T-helper 2 cell treated with Interferon-gamma antibody and Interleukin-4, amounts not matched to agents 100 ng/mL and 5 ng/mL, for 36 hours (primary cell): Measurements from ENCODE around the gene ANO1. TPM values are rescaled to one million over a fixed set of nuclear protein-coding genes. Genes with fewer than 3 reads are reported as not detected.
"Not testable (repeated sequence)": the region's sequence is repeated elsewhere in the genome, so short reads cannot be mapped to it uniquely, and the experiment has no call there.

Experiments used
- intact Hi-C: fragments of 100-400 bp; cut with micrococcal nuclease; formaldehyde crosslinking; loops from one replicate; pipeline ENCODE4 v1.15.1; 2023
- total RNA-seq: library from RNA; stranded (reverse); gene quantifications from 2 replicates; pipeline ENCODE4 v1.2.3, GENCODE V29; 2022

ANO1 gene
- not detected in 2 replicates for total RNA-seq

DNA sequence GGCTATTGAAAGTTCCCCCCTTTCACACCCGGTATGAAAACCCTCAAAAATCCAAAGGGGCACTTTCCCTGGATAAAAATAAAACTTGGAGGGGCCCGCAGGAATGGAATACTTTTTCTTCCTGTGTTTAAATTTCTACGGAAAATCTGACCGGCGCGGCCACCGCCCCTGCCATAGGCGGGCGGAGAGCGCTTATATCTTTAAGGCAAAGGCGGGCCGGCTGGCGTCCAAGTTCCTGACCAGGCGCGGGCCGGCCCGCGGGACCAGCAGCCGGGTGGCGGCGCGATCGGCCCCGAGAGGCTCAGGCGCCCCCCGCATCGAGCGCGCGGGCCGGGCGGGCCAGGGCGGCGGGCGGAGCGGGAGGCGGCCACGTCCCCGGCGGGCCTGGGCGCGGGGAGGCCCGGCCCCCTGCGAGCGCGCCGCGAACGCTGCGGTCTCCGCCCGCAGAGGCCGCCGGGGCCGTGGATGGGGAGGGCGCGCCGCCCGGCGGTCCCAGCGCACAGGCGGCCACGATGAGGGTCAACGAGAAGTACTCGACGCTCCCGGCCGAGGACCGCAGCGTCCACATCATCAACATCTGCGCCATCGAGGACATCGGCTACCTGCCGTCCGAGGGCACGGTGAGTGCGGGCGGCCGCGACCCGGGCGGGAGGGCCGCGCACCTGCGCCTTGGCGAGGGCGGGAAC lies at the start of gene ANO1:
TSS of gene ANO1 (plus strand) at position 223 of the 686 bp plus-strand sequence. CDS start at position 513, 290 bp downstream.
- intact Hi-C loops, result no loop called here

DNA sequence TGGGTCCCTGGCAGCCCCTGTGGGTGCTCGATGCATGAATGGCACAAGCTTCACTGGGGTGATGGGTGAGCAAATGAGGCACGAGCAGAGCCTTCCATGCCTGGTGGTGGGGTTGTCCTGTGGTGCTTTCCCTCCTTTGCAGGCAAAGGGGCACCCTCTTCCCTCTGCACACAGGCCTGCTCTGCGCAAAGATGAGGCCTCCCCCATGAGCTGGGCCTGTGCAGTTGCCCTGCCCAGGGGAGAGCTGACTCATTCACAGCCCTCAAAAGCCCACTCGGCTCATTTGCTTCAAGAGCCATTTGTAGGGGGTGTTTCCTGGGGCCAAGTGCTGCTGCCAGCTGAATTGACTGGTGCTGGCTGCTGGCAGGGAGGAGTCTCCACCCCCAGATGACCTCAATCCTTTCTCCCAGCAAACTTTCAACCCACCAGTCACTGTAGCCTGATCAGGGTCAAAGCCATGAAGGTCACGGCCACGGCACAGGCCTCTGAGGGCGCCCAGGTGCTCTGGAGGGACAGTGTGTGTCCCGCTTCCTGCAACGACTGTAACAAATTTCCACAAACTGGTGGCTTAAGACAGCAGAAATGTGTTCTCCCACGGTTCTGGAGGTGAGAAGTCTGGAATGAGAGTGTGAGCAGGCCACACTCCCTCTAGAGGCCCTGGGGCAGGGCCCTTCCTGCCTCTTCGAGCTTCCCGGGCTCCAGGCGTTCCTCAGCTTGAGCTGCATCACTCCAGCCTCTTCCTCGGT lies 48.8 kb upstream of the ANO1 start:
- intact Hi-C loops, result no loop called here

DNA sequence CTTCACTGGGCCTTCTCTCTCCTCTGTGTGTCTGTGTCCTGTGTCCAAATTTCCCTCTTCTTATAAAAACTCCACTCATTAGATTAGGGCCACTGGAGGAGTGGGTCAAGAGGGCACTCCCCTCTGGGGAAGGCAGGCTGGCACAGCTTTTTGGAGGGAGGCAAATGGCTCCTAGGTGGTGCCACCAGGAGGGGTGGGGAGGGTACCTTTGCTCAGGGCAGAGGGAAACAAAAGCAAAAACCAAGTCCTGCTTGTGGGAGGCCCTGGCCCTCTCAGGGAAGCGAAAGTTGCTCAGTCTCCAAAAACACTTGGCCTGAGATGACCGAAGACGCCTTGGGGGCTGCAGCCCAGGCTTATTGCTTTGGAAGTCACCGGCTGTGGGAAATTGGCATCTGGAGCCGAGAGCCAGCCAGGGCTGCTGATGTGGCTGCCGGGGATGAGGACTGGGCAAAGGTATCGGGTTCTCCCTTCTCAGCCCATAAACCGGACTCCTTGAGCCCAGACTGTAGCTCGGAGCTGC lies 48.2 kb upstream of the ANO1 start:
- intact Hi-C loops, result no loop called here

DNA sequence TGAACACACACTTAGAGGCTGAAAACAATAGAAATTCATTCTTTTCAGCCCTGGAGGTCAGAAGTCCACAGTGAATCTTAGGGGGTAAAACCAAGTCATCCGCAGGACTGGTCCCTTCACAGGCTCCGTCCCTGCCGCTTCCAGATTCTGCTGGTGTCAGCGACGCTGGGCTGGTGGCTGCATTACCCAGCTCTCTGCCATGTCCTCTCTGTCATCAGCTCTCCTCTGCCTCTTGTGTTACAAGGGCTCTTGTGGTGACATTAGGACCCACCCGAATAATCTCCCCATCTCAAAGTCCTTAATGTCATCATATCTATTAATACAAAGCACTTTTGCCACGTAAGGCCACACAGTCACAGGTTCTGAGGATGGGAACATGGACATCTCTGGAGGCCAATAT lies 47.7 kb upstream of the ANO1 start:
- intact Hi-C loops, result no loop called here

DNA sequence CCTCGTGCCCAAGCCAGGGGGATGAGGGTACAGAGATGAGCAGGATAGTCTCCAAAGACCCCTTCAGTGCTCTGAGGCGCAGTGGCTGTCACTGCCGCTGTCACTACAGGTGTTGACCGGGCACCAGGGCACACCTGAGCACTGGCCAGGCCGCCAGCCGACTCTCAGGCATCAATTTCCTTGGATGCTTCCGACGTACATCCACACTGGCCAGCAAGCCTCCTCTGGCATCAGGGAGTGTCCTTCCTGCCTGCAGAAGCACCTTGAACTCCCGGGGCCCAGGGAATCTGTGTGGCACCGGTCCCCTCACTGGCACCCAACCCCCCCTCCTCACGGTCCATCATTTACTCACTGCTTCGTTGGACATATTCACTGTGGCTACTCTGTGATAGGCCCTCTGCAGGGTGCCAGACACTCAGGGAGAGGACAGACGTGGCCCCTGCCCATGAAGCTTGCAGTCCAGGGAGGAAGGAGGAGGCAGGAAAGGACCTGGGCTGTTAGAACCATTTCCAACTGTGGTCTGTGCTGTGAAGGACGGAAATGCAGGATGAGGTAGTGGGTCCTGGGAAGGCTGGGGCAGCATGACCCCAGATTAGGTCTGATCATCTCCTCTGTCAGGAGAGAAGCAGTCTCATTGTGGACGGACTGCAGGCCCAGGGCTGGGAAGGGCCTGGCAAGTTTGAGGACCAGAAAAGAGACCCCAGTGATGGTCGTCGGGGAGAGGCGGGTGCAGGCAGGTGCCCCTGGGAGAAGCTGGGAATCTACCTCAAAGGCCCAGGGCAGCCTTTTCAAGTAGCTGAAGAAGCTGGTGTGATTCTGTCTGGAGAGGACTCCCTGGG lies 46.3 kb upstream of the ANO1 start:
- intact Hi-C loops, result no loop called here

DNA sequence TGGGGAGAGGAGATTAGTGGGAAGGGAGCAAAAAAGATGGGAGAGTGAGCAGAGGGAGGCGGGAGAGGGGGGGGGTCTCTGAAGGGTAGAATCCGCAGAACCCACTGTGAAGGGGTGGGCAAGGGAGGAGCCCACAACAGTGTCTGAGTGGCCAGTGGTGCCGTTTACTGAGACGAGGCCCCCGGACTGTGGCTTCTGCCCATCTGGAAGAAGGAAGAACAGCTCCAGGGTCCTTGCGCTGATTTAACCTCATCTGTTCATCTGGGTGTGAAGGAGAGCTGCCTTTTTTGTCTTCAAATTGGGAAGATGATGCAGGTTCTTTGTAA lies 45.7 kb upstream of the ANO1 start:
- intact Hi-C loops, result no loop called here

DNA sequence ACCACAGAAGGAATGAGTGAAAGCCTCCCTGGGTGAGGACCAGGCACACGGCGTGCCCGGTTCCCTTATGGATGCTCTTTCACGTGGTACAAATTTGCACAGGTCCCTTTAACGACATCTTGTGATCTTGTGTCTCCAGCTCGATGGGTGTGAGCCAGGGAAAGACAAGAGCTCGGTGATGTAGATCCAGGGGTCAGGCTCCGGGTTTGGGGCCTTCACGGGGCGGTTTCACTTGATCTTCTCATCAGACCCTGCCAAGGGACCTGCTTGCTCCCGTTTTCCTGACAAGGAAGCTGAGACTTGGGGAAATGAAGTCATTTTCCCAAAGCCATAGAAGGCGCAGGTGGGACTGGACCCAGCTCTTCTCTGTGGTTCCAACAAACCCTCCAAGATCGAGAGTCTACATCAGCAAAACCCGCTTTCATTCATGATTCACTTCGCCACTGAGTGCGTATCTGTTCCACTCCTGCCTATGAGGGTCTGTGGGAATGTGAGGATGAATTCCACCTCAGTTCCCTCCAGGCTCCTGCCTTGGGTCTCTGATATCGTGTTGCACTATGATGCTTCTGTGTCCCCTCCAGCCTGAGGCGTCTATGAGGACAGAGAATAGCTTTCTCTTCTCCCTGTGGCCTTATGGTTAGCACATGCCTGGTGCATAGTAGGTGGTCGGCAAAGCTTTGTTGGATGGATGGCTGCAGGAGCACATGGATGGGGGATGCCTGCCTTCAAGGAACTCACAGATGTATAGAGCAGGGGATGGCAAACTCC lies 45.0 kb upstream of the ANO1 start:
- intact Hi-C loops, result no loop called here

DNA sequence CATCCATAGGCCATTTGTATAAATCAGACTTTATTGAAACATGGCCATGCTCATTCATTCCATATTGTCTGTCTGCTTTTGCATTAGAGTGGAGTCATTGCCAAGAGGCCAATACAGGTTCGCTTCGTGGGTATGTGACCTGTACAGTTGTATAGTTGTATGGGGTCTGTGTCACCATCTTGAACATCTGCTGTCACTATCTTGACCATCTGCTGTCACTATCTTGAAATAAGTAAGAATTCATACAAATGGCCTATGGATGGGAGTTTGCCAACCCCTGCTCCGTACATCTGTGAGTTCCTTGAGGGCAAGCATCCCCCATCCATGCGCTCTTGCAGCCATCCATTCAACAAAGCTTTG lies 44.4 kb upstream of the ANO1 start:
- intact Hi-C loops, result no loop called here

DNA sequence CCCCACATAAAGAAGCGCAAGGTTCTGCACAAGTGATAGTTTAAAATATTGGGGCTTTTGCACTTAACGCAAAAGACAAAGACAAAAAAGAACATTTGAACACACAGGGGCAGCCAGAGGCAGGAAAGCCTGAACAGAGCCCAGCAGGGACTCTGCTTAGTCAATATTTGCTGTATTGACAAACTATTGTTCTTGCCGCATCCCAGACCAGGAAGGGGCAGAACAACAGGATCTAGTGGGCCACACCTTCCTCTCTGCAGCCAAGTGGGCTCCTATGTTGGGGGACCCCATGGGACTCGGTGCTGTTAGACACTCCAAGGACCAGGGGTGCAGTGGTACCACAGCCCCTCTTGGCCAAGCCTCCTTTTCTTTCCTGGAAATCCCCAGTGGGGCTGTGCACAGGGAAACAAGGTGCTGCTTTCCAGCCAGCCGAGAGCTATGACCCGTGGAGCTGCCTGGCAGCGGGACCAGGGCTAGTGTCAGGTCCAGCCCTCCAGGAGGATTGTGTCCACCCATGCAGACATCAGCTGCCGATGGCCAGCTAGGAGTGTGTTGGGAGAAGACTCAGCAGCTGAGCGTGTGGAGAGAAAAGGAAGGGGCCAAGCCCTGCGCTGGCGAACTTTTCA lies 43.3 kb upstream of the ANO1 start:
- intact Hi-C loops, result no loop called here

DNA sequence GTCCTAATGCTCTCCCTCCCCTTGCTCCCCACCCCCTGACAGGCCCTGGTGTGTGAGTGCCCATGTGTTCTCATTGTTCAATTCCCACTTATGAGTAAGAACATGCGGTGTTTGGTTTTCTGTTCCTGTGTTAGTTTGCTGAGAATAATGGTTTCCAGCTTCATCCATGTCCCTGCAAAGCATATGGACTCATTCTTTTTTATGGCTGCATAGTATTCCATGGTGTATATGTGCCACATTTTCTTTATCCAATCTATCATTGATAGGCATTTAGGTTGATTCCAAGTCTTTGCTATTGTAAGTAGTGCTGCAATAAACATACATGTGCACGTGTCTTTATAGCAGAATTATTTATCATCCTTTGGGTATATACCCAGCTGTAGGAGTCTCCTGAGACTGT lies 42.5 kb upstream of the ANO1 start:
- intact Hi-C loops, result not testable (repeated sequence)

DNA sequence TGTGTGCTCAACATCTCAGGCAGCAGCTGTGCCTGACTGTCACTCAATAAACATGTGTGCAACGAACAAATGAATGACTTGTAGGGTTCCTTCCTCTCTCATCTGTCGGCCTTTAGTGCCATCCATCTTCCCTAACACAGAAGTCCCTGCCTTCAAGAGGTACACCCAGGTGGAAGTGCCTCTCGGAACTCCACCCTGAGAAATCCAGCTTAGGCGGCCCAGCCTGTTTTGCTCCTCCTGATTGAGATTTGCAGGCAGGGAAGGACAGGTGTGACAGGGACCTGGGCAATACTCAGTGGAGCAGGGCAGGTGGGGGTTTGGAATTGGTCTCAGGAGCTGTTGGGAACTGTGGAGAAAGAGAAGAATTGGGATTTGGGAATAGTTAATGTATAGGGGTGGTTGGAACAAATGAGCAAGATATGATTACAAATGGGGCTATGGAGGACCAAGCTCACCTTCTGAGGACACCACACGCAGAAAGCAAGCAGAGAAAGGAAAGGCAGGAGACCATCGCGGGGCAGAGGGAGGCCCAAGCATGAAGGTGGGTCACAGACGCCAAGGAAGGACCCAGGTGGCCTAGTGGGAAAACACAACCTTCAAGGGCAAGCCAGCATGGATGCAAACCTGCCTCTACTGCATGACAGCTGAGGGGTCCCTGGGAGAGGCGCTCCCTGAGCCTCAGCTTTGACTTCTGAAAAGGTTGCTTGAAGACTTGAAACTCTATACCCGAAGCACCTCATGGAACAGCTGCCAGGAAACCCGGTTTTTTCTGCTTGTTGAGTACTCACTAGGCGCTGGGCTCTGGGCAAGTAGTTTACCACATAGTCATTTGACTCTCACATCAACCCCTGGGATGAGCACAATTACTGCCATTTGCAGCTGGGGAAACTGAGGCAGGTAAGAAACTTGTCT lies 40.9 kb upstream of the ANO1 start:
- intact Hi-C loops, result no loop called here

DNA sequence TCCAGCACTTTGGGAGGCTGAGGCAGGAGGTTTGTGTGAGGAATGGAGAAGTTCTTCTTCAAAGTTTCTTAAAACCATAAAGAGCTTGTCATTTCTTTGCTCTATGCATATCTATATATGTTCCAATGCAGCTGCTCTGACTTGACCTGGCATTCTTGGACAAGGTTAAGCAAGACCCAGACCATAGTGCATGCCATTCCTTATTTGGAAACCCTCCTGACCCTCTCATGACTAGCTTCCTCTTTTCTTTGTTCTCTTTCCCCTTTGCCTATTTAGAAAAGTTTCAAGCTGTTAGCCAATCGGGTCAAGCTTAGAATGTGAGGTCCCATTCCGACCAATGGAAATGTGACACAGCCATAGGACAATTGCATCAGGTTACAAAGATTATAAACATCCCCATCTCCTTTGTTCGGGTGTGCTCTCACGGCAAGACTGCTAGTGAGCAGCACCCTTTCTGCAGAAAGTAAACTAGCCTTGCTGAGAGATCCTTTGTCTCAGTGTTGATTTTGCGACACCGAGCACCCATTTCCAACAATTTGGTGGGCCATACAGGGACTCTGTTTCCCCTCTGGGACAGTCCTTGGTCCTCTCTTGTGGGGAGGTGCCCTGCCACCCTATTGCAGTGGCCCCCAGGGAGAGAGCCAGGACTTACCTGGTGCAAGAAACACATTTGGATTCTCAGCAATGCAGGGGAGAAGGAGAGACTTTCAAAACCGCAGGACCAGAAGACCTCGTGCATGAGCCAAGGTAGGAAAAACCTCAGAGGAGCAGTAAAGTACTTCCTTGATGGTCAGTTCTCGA lies 39.9 kb upstream of the ANO1 start:
- intact Hi-C loops, result no loop called here

DNA sequence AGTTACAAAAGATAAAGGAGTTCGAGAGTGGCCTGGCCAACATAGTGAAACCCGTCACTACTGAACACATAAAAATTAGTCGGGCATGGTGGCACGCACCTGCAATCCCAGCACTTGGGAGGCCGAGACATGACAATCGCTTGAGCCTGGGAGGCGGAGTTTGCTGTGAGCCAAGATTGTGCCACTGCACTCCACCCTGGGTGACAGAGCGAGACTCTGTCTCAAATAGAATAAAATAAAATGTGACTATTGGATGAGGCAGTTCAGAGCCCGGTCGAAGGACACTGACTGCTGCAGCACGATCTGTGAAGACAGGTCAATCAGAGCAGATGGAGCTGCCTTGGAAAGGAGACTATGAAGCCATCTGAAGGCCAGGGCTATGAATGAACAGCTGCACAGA lies 37.7 kb upstream of the ANO1 start:
- intact Hi-C loops, result no loop called here

DNA sequence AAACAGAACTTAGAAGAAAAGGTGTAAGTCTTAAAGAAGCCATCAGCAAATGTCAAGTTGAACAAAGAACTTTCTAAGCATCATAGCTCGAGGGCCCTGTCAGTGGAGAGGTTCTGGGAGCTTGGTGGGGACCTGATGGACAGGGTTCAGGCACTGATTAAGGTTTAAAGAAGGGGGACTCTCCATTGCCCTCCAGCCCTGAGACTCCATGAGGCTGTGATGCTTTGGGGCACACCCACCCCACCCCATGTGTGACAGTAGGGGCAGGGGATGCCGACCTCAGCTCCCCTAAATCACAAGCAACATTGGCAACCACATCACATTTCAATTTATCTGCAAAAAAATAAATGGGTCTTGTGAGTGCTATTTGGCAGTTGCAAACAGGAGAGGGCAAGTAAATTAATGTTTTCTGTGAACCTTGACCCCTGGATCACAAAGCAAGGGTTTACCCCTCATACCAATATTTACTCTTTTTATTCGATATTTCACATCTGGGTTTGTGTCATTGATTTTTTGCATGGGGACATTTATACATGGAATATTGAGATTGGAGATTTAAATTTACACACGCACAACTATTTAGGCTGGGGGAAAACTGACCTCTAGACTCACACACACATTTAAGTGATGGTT lies 37.1 kb upstream of the ANO1 start:
- intact Hi-C loops, result no loop called here

DNA sequence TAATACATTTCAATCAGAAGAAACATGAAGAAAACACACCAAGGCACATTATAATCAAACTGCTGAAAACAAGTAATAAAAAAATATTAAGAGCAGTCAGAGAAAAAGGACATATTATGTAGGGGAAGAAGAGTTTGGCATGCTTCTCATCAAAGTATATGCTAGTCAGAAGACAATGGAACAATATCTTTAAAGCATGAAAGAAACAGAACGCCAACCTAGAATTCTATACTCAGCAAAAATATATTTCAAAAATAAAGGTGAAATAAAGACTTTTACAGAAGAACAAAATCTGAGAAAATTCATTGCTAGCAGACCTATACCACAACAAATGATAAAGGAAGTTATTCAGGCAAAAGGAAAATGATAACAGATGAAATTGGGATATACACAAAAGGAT lies 34.6 kb upstream of the ANO1 start:
- intact Hi-C loops, result no loop called here

DNA sequence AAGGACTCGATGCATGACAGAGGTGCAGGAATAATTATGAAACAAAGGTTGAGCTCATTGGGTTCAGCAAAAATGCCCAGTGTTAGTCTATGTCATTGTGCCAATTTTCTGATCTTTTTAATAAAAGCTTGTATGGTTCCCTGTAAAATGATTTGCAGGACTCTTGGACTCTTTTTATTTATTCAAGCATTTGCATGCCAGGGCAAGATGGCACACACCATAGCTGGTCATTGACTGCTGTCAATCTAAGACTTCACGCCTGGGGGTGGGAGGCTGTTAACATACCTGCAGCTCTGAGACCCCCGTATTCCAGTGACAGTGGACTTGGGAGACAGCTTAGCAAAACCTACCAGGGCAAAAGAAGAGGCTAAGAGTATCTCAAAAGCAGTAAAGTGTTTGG lies 32.0 kb upstream of the ANO1 start:
- intact Hi-C loops, result no loop called here

DNA sequence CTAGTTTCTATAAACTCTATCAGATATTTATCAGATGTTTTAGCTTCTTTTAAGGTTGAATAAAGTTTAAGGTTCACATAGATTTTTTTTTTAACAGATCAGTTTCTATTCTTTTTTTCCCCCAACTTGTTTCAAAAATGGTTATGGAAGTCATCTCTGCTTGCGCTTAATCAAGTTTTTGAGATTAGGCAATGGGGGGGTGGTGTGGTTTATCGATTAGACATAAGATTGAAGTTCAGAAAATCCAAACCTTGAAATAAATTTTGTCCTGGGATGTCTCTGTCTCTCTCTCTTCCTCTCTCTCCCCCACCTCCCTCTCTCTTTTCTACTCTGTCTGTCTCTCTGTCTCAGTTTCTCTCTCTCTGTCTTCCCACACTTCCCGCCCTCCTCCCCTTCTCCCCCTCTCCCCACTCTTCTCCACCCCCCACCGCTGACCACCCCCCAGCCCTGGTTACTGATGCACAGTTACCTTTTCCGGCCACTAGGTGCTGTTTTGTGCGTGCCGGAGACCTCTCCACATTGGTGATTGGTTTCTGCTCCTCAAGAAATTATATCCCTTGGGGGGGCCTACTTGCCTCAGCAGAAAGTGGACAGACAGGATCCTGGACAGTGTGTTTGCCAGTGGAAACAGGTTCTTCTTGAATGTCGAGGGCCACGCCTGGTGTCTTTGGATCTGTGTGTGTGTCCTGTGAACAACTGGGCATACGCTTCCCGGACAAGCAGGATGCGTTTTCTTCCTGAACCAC lies 29.7 kb upstream of the ANO1 start:
- intact Hi-C loops, result no loop called here

DNA sequence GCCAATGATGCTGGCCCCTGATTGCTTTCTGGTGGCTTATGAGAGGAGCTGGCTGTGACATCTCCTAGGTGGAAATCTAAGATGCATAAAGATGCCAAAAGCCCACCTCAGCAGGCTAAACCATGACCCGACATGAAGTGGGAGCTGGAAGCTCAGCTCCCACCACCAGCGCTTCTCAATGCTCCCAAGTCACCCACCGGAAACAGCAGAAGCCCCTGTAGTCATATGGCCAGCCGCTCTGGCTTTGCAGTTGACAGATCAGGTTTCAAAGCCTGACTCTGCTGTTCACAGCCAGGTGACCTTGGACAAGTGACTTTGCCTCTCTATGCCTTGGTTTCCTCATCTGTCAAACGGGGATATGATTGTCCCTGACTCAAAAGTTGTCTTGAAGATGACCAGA lies 29.1 kb upstream of the ANO1 start:
- intact Hi-C loops, result no loop called here
